C4-2B (cell line): ENCODE results near the gene CDKAL1.

Source experiments
- H3K27ac ChIP-seq: fragments of 450-650 bp; 2 replicates; pipeline ENCODE4 v1.5.1; 2017
- ZFX ChIP-seq: fragments of 450-650 bp; IDR thresholded peaks from 2 replicates; pipeline ENCODE4 v1.6.1; 2017
- TF ChIP-seq, protein P1 (sequence below): fragments of 450-650 bp; conservative IDR thresholded peaks from 2 replicates; pipeline ENCODE4 v1.5.1; 2017; ENCODE audit warnings: mild to moderate bottlenecking

The CDKAL1 gene

DNA sequence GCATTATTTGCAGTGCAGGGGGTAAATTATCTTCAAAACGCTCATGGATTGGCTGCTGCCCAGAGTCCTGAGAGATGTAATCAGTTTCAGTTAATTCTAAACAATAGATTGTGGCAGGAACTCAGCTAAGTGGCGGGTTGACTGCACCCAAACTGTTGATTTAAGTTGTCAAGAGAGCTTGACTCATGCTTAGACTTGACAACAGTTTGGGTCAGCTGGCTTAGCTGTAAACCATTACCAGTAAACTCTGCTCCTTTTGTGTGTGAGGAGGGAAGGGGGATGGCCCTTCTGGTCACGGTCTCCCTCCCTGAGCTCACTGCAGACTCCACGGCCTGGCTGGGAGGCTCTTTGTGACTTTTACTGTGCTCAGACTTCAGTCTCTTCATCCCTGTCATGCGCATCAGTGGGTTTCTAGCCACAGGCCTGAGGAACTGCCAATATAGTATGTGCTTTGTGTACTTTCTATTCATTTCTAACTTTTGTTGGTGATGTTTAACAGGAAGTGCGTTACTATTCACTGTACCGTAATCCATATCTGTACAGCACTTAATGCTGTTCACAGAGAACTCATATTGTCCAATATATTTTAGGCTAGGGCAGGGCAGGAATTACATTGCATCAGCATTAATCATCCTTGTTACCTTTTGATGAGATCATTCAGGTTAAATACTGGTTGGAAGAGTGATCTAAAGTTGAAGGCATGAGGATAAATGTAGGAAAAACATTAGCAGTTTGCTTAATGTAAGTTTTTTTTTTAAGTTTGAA lies 488.3 kb downstream of the CDKAL1 start:
- H3K27ac ChIP-seq, result no peak overlapping the region
- TF ChIP-seq, protein P1, sequence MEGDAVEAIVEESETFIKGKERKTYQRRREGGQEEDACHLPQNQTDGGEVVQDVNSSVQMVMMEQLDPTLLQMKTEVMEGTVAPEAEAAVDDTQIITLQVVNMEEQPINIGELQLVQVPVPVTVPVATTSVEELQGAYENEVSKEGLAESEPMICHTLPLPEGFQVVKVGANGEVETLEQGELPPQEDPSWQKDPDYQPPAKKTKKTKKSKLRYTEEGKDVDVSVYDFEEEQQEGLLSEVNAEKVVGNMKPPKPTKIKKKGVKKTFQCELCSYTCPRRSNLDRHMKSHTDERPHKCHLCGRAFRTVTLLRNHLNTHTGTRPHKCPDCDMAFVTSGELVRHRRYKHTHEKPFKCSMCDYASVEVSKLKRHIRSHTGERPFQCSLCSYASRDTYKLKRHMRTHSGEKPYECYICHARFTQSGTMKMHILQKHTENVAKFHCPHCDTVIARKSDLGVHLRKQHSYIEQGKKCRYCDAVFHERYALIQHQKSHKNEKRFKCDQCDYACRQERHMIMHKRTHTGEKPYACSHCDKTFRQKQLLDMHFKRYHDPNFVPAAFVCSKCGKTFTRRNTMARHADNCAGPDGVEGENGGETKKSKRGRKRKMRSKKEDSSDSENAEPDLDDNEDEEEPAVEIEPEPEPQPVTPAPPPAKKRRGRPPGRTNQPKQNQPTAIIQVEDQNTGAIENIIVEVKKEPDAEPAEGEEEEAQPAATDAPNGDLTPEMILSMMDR, result no peak
- no peak for TF ChIP-seq ZFX

DNA sequence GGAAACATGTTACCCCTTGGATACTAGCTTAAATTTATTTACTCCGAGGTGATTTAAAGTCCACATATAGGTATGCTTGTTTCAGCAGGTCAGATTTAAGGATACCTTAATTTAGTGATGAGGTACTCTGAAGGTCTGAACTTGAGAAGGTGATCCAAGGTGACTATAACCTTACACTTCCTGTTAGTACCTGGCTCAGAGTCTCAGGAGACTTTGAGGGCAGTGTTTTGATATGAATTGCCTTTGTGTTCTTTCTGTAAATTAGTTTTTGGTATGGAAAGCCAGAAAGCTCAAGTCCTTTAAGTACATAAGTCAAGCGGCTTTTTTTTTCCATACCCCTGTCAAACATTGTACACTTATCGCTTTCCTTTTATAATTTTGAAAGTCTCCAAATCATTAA lies 489.0 kb downstream of the CDKAL1 start:
- TF ChIP-seq ZFX, result no peak
- TF ChIP-seq, protein P1, result no peak
- no peak overlapping the region for H3K27ac ChIP-seq

DNA sequence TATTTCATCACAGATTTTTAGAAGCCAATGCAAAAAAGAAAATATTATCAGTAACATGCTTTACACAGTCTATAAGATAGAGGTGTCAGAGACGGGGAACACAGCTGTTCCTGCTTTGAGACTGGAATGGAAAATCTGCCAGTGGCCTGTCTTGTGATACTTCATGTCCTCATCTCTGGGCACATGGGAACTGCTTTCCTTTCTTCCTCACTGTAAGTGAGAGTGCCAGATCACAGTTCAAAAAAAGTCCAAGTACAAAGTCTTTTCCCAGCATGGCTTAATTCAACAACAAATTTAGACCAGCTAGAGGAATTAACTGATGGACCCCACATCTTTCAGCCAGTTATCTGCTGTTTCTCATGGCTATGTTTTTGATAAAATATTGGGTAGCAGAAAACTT lies 490.4 kb downstream of the CDKAL1 start:
- no peak overlapping the region for H3K27ac ChIP-seq
- TF ChIP-seq, protein P1, result no peak
- no peak for TF ChIP-seq ZFX

DNA sequence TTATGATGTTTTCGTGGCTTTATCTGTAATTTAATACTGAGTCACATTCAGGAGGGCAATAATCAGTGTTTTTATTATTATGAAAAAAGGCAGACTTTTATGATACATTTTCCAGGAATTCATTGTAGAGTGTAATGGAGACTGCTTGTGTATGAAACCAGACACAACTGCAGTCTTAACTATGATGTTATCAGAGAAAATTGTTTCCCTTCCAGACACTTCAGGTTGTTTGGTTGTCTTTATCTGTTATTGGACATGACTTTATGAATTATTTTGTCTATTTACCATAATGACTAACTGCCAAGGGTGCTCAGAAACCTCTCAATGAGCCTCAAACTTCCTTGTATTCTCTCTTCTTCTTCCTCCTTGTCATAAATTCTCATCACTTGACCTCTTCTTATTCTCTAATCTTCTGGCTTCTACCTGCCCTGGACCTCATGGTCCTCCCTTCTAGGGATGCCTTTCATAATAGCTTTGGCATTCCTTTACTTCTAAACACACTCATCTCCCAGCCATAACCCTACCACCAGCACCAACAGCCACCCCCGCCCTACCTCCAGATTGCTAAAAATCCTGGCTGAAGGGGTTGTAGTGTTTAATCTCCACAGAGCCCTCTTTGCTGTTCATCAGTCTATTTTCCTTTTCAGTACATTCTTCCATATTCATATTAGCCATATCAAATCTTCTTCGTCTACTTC lies 492.5 kb downstream of the CDKAL1 start:
- TF ChIP-seq, protein P1, result no peak
- TF ChIP-seq ZFX, result no peak
- H3K27ac ChIP-seq, result no peak overlapping the region

DNA sequence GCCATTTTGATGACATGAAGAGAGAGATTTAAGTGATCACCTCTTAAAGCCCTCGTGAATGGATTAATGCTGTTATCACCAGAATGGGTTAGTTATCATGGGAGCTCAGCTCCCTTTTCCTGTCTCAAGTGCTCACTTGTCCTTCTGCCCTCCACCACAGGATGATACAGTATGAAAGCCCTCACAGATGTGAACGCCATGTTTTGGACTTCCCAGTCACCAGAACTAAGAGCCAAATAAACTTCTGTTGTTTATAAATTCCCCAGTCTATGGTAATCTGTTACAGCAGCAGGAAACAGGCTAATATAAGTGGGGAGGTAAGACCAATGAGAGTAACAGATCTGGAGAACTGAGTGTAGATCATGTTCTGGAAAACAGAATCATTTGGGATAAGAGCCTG lies 493.2 kb downstream of the CDKAL1 start:
- H3K27ac ChIP-seq, result no peak overlapping the region
- TF ChIP-seq ZFX, result no peak
- TF ChIP-seq, protein P1, result no peak

DNA sequence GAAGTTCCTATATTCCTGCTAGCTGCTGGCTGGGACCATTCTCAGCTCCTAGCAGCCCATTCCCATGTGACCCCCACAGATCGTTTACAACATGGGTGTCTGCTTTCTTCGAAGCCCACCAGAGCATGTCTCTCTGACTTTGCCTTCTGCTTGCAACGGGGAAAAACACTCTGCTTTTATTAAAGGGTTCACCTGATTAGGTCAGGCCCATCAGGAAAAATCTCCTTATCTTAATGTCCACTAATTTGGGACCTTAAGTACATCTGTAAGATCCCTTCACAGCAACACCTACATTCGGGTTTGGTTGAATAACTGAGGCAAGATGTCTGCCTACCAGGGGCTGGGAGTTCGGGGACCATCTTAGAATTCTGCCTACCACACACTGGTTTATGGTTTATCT lies 496.9 kb downstream of the CDKAL1 start:
- TF ChIP-seq, protein P1, result no peak
- no peak for TF ChIP-seq ZFX
- no peak overlapping the region for H3K27ac ChIP-seq

DNA sequence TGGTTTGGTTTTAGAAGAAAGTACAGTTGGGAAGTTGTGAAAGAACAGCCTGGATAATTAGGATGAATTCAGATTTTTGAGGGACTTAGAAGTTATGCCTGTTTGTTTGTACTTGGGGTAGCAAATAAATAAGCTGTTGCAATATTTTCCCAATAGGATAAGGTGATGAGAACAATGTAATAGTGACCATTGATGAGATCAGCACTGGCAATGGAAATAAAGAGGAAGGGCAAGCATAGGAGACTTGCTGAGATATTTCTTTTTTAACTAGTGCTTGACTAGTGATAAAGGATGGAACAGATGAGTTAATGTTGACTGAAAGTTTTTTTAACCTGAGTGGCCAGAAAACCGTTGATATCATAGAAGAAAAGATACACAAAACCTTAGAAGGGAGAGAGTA lies 498.8 kb downstream of the CDKAL1 start:
- no peak overlapping the region for H3K27ac ChIP-seq
- TF ChIP-seq ZFX, result no peak
- TF ChIP-seq, protein P1, result no peak
